DMS 273 (cell line): Measurements from ENCODE around the gene ADAMTS2.

Experiments used
- DNase-seq: peaks from one replicate; lab custom pipeline; 2025; ENCODE audit not compliant: unreplicated experiment; lab: John Stamatoyannopoulos, UW

Gene ADAMTS2

DNA sequence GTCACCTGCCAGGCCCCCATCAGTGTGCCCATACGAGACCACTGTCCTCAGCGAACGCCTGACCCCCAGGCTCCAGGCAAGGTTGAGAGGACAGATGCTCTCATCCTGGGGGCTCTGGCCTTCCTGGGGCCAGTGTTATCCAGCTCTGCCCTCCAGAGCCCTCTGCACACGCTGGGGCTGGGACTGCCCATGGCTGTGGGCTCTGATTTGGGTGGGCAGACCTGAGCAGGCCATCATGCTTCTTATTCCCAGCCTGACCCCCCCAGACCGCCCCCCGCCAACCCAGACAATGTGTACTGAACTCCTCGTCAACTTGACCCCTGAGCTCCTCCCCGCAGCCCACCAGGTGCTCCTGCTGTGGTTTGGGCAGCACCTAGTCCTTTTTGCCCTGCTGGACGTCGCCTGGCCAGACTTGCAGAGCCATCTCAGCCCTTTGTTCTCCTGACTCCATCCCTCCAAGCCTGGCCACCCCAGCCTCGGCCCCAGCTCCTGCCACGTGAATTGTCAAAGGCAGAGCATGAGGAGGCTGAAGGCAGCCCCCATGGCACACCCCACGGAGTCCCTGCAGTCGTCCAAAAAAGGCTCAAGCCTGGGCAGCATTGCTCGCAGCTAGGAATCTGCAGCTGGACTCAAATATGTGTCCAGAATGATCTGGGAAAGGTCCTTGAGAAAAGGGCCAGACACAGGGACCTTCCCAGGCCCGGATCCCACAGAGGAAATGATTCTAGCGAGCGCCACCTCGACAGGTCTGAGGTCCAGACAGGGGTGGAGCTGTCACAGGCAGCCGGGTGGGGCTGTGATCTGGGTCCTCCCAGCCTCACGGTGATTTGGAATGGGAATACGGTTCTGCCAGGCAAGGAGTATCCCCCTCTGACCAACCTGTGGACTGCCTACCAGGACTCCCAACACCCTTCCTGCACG lies 87.0 kb downstream of the ADAMTS2 start:
- DNase-seq: no peak

DNA sequence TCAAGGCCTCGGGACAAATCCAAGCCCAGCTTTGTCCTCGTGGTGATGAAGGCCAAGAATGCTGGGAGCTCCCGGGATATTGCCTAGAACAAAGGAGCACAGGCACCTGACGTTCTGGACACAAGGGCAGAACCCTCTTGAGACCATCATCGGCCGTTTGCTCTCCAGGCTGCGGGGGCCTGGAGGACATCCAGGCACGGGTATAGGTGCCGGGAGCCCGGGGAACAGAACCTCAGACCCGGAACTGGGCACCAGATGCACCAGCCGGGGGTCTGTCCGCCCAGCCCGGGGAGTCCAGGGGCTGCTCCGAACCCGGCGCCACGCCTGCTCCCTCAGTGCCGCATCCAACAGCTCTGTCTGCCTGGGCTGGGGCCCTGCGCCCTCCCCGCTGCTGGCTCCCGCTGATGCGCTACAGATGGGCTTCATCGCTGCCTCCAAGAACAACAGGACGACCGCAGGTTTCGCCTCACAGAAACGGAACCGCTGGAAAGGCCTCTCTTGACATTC lies 88.0 kb downstream of the ADAMTS2 start:
- no peak for DNase-seq

DNA sequence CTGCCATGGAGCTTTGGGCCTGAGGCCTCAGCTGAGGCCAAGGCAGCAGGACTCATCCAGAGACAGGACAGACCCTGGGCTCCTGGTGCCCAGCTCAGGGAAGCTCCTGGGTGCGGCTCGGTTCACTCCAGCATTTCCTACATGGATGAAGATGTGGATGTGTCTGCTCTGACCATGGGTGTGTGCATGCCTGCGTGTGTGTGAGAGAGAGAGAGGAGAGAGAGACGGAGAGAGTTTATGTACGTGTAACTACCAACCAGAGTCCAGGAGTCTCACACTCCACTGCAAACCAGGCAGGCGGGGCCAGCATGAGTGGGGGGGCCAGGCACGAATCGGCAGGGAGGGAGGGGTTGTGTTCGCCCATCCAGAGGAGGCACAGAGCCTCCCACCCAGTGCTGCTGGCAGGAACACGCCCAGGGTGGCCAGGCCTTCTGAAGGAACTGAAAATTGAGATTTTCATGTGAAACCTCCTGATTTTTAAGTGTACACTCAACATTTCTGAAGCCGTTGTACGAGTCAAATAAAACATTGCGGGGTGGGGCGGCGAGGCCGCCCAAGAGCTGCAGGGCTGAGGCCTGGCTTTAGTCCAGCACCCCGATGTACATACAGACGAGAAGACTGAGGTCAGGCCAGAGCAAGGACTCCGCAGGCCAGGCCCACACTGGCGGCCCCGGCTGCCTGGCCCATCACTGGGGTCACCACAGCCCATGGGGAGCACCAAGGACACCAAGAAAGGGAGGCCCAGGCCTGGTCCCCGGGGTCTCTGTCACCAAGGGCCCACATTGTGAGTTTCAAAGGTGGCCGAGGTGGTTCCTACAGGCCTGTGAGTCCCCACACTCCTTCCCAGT lies 88.7 kb downstream of the ADAMTS2 start:
- DNase-seq: no peak

DNA sequence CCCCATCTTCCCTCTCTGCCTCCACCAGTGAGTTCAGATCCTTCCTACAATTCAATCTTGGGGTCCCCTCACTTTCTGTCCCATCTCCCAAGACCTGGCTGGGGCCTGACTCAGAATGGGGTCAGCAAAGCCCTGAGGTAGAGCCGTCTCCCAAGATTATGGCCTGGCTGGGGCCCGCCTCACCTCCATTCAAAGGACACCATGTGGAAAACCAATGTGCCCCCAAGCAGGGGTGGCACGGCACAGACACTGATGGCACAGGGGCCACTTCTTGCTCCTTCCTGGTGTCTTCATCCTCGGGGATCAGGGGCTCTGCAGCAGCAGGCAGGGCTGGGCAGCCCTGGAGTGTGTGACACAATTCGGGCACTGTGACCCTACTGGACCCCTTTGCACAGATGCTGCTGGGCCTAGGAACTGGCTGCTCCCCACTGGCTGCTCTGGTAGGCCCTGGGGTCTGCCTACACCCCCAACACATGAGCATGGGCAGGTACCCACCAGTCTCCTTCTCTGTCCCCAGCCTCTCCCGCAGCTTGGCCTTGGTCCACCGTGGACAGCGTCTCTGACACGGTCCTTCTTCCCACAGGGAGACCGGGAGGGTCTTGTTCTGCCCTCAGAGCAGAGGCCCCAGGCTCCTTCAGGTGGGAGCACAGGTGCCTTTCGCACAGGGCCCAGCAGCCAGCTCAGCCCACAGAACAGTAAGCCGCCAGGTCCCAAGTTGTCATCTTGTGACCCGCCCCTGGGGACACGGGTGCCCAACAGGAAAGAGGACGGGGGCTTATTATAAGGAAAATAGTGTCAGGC lies 89.5 kb downstream of the ADAMTS2 start:
- no peak for DNase-seq

DNA sequence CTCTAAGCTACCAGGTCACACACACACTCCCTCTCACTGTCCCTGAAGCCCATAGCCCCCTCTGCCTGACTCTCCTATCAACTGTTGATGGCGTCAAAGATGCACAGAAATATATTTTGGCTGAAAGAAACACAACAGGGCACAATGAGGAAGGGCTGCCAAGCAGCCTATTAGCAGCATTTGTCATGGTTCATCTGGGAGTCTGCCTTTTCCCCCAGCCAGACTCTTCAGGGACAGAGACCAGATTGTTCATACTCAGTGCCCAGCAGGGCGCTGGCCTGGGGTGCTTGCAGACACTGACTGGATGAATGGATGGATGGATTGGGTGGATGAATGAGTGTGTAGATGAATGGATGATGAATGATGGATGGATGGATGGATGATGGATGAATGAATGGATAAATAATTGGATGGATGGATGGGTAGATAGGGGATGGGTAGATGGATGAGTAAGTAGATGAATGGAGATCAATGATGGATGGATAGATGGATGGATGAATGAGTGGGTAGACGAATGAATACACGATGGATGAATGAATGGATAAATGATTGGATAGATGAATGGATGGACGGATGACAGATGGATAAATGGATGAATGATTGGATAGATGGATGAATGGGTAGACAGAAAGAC lies 90.5 kb downstream of the ADAMTS2 start:
- no peak for DNase-seq

DNA sequence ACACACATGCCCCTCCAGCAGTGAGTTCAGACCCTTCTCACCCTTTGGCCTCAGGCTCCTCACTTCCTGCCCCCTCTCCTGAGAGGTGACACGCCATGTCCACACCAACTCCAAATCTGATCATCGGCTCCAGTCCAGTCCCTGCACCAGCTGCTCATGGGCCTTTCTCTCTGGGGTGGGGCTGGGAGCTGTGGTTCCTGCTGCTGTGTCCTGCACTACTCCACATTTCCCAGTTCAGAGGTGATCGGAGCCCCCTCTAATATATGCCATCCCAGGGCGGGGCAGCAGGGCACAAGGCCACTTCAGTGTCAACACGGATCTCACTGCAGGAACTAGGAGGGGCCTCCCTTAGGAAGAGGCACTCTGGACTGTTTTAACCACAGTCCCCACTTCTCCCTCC lies 91.5 kb downstream of the ADAMTS2 start:
- DNase-seq: no peak

DNA sequence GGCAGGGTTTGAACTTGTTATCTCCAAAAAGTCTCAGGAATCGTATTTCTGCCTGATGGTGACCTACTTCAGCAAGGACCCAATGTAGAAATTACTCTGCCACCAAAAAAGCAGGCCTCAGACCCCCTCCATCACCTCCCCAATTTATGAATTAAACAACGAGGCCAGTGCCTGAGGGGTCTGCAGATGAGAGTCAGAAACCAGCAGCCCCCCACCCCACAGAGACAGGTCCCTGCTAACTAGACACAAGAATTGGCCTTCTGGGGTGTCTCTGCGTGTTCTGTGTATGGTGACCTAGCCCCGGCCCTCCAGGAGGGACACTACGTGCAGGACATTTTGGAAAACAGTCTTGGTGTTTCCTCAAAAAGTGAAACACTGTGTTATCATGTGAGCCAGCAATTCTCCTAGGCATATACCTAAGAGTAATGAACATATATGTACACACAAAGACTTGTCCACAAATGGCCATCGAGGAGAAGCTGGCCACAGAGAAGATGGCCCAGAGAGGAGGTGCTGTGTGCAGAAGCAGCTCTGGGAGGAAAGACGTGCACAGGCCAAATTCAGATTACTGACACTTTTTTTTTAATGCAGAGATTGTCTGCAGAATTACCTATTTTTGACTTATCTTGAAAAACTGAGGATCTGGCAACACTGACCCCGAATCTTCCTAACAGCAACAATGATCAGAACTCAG lies 93.8 kb downstream of the ADAMTS2 start:
- no peak for DNase-seq

DNA sequence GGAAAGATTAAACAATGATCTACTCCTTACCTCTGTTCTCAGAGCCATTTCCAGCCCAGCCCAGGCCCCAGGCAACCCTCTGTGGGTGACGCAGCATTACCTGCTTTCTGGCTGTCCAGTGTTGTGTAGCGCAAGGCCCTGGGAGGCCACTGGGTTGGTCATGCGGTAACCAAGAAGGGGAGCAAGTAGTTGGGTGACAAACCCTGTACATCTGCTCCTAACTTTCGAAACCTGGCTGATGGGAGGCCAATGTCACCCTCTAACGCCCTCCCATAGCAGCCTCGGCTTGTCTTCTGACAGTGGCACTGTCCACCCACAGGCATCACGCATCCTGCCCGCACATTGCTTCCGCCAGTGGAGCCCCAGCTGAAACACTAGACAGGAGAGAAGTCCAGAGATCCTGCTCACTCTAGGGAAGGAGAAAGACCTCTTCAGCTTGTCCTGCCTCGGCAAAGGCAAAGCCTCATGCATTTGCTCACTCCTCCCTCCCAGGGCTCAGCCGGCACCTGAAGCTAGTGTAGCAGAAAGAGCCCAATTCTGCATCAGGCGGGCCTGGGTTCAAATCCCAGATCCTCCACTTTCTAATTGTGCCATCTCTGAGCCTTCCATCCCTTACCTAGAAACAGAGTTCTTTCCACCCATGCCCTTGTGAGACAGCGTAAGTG lies 94.6 kb downstream of the ADAMTS2 start:
- DNase-seq: no peak

DNA sequence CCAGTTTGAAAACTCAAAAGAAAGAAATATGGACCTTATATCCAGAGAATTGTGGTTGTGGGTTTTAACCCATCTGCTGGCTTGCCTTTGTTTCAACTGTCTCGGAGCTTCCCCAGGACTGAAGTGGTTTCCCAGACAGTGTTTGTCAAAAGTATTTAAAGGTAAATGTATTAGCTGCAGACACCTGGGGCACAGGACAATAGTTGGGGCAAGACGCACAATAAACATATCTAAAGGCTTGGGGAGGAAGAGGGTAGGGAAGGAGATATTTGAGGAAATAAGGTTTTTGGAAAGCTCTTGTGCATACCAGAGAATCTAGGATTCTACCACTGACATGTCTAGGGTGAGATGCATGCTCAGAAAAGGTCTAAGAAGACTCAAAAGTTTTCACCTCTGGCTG lies 99.0 kb downstream of the ADAMTS2 start:
- DNase-seq: no peak

DNA sequence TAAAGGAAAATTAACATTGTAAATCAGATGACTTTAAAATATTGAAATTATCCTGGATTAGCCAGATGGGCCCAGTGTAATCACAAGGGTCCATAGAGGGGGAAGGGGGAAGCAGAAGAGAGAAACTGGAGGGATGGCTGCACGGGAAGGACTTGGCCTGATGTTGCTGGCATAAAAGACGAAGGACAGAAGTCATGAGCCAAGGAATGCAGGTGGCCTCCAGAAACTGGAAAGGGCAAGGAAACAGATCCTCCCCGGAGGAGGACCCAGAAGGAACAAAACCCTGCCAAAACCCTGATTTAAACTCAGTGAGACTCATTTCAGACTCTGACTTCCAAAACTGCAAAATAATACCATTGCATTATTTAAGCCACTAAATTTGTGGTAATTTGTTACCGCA lies 100.2 kb downstream of the ADAMTS2 start:
- no peak for DNase-seq

DNA sequence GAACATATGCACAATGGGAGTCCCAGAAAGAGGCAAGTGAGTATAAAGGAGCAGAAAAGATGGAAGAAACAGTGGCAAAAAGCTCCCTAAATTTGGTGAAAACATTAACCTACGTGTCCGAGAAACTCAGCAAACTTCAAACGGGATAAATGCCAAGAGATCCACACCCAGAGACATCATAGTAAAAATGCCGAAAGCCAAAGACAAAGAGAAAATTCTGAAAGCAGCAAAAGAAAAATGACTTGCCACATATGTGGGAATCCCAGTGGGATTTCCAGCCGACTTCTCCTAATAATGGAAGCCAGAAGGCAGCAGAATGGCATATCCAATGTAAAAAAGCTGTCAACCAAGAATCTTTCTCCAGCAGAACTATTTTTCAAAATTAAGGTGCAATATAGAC lies 101.2 kb downstream of the ADAMTS2 start:
- peak; percentile 18 for DNase-seq

DNA sequence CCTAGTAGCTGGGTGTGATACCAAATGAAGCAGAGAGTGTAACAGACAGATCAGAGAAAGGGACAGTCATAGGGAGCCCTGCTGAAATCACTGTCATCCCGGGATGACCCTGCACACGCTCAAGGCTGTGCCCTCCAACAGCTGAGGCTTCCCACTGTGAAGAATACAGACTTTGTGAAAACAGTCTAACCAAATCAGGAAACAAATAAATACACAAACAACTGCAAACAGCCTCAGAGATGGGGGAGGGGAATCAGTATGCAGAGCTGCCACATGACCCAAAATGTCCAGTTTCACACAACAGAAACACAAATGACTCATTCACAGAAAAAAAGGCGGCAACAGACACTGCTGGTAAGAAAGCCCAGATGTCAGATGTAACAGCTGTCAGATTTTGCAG lies 101.9 kb downstream of the ADAMTS2 start:
- peak; percentile 51 for DNase-seq

DNA sequence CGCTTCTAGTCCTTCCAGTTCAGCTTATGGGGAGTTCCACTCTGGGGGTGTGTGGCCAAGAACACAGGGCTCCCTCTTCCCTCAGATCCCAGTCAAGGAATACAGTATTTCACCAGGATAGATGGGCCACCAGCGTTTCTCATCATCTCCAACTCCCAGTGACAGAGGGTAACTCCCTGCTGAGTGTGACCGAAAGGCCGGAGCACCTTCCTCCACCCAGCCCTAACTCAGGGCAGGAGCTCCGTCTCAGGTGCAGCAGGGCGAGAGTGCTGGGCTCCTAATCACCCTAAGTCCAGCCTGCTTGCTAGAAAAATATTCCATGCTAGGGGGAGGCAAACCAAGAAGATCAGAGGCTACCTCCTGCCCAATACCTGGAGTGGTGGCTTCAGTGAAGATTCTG lies 102.6 kb downstream of the ADAMTS2 start:
- DNase-seq: no peak

DNA sequence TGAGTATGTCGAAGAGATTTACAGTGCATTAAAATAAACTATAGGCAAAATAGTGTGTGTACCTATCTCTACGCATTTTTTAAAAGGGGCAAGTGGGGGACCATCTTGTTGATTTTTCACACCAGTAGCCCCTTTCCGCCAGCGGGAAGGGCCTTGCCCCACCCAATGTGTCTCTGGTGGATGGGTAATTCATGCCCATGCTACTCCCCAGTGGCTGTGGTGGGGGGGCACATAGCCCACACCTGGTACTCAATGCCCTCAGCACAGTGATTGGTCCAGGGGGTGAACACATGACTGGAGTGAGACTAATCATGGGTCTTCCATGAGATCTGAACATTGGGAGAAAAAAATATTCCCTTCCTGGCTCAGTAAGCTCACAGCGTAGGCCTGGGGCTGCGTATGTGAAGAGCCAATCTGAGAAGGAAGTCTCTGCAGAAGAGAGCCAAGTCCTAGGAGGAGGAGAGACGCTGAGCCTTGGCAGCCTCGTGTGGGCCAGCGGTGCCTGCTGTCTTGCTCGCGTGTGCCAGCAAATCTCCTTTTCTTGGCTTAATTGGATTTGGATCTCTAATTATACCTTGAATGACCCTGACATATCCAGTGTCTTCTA lies 103.4 kb downstream of the ADAMTS2 start:
- DNase-seq: no peak

DNA sequence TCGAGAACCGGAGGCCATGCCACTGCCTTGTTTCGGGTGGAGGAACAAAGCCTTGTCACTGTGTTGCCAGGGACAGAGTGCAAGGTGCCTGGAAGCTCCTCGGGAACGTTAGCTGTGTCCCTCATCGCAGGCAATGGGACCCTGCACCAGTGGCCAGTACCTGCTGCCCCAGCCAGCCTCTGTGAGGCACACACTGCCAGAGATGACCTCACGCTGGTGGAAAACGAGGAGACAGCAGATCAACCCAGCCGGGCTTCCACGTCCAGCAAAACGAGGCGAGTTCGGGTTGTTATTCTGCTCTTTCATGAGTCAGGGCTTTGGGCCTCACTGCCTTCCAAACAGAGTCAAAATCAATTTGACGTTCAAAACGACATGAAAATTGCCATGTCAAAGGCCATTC lies 104.1 kb downstream of the ADAMTS2 start:
- DNase-seq: no peak

DNA sequence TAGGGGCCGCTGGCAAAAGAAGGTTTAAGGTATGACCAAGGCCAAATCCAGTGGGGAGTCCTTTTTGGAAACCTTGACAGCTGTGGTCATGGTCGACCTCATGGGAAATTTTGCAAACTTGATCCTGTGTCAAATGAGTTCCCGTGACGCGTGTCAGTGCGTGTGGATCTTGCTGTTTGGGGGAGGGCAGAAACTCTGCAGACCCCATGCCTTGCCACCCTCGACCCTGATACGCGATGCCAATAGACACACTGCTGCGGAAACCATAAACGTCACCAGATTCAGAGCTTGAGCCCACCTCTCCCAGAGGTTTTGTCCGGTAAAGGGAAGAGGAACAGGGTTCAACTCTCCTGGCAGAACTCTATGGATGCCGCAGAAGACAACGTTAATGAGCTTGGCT lies 104.7 kb downstream of the ADAMTS2 start:
- DNase-seq: no peak

DNA sequence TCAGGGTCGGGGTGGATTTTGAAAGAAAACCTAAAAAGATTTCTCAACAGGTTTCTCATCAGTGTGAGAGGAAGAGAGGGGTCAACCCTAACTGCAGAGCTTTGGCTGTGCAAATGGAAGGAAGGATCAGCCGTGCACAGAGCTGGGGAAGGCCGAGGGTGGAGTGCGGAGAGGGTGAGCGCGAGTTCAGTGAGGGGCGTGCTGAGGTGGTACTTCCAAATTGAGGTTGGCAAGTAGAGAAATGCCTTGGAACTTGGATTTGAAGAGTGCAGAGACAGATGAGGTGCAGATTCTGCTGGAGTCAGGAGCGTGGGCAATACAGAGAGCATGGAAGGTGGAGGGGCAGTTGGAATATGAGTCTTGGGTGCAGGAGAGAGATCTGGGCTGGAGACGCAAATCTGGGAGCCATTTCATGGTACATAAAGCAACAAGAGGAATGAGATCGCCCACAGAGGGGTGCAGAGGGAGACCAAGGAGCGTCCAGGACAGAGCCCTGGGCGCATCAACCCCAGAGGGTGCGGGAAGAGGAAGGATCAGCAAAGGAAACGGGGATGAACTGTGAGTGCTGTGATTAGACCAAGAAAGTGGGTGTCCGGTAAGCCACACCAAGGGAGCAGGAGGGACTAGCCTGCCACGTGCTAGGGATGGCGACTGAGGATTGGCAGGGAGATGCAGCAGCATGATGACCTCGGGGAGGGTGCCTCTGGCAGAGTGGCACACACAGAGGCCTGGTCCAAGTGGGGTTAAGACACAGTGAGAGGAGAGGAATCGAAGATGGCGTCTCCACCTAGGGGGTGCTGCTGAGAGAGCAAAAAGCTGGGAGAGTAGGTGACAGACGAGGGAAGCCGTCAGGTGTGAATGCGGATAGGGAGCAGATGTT lies 105.8 kb downstream of the ADAMTS2 start:
- DNase-seq: no peak

DNA sequence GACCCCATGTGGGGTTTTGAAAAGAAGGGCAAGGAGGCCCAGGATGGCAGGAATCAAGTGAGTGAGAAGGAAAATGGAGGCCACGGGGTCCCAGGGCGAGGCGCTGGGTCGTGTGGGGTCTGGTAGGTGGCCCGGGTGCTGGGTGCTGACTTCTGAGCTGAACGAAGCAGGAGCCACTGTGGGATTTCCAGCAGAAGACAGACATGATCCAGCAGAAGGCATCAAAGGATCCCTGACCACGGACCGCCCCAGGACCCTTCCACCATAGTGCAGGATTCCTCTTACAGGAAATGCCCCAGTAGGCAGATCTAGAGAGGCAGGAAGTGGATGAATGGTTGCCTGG lies 106.7 kb downstream of the ADAMTS2 start:
- DNase-seq: no peak
